Karpas-422 (cell line): Measurements from ENCODE around the gene SEMA4B. TPM values are rescaled to one million over a fixed set of nuclear protein-coding genes. Genes with fewer than 3 reads are reported as not detected.

ENCODE experiments used
- DNase-seq: peaks from one replicate; pipeline ENCODE4 v3.0.0-alpha.2; 2015
- H2AFZ ChIP-seq: fragments of 200-600 bp; sonication (generic); 2 replicates; pipeline ENCODE4 v1.6.1; 2014; ENCODE audit warnings: antibody characterized with exemption, low read length, mixed read lengths
- H3K27ac ChIP-seq: fragments of 200-600 bp; sonication (generic); 2 replicates; pipeline ENCODE4 v1.5.1; 2014; ENCODE audit warnings: mild to moderate bottlenecking, low read length, moderate library complexity
- H3K27me3 ChIP-seq: fragments of 200-600 bp; sonication (generic); 2 replicates; pipeline ENCODE4 v1.6.1; 2014; ENCODE audit warnings: low read length, mixed read lengths
- H3K36me3 ChIP-seq: fragments of 200-600 bp; sonication (generic); 2 replicates; pipeline ENCODE4 v1.6.1; 2014; ENCODE audit warnings: low read length, mixed read lengths; ENCODE audit not compliant: insufficient read depth
- H3K4me1 ChIP-seq: fragments of 200-600 bp; sonication (generic); 2 replicates; pipeline ENCODE4 v1.6.1; 2014; ENCODE audit warnings: mild to moderate bottlenecking, low read length, mixed read lengths
- H3K4me2 ChIP-seq: fragments of 200-600 bp; sonication (generic); 2 replicates; pipeline ENCODE4 v1.6.1; 2014; ENCODE audit warnings: low read length, low read depth, mild to moderate bottlenecking; ENCODE audit not compliant: poor library complexity, severe bottlenecking
- H3K4me3 ChIP-seq: fragments of 200-600 bp; sonication (generic); 2 replicates; pipeline ENCODE4 v1.5.1; 2014; ENCODE audit warnings: mild to moderate bottlenecking, antibody characterized with exemption, low read length, mixed read lengths
- H3K79me2 ChIP-seq: fragments of 200-600 bp; sonication (generic); 2 replicates; pipeline ENCODE4 v1.6.1; 2014; ENCODE audit warnings: mild to moderate bottlenecking, low read length, mixed read lengths
- H3K9ac ChIP-seq: fragments of 200-600 bp; sonication (generic); 2 replicates; pipeline ENCODE4 v1.6.0; 2014; ENCODE audit warnings: low read length
- H3K9me2 ChIP-seq: fragments of 200-600 bp; sonication (generic), shearing (Covaris generic); replicated peaks from 2 replicates; pipeline ENCODE4 v1.6.0; 2014; ENCODE audit warnings: mild to moderate bottlenecking, low read length, moderate library complexity; ENCODE audit not compliant: insufficient read depth
- H3K9me3 ChIP-seq: fragments of 300-700, 200-600 bp; sonication (generic); 2 replicates; pipeline ENCODE4 v1.6.1; 2014; ENCODE audit warnings: low read length, mixed read lengths
- H4K20me1 ChIP-seq: fragments of 200-600 bp; sonication (generic); 2 replicates; pipeline ENCODE4 v1.6.1; 2014; ENCODE audit warnings: mild to moderate bottlenecking, antibody characterized with exemption, low read length, low read depth; ENCODE audit not compliant: insufficient read depth
- total RNA-seq: library from RNA; depleted of rRNA; stranded (reverse); fragments of >200 nt; shearing (Covaris generic); gene quantifications from 2 replicates; pipeline ENCODE4 v1.2.3, GENCODE V29; 2014; ENCODE audit warnings: low replicate concordance; rRNA removed

Gene SEMA4B
- 40.4 and 65.1 TPM in 2 replicates for total RNA-seq

- H3K9me2 ChIP-seq: no peaks in the 10 kb centered on the region
- no peaks in the 10 kb centered on the region for H3K9me3 ChIP-seq
- 0 out of 2 replicates have a peak within 1 kb of the TSS, but pooled peaks have one; percentile 34 for H2AFZ ChIP-seq
- peak within 1 kb of the TSS; percentile 74 for H3K4me2 ChIP-seq
- no peaks in the 10 kb centered on the region for H3K36me3 ChIP-seq
- H4K20me1 ChIP-seq: no peaks in the 10 kb centered on the region; the same call in 1 of the 2 replicates
- H3K4me3 ChIP-seq: peak within 1 kb of the TSS; percentile 90
- peaks cover 50% of the 10 kb centered on the region for H3K79me2 ChIP-seq
- H3K9ac ChIP-seq: peak within 1 kb of the TSS; percentile 89
- H3K4me1 ChIP-seq: peaks cover 62% of the 10 kb centered on the region
- peak; percentile 92 for DNase-seq
- peak within 1 kb of the TSS; percentile 72 for H3K27ac ChIP-seq
- no peaks in the 10 kb centered on the region for H3K27me3 ChIP-seq
Observed at GRCh38 chr15:90201130-90201943, at the start of gene SEMA4B. Gene SEMA4B (plus strand): TSS chr15:90201330. CDS start chr15:90201579, 249 bp downstream.

- H3K79me2 ChIP-seq: no peaks in the 10 kb centered on the region
- H3K27me3 ChIP-seq: no peaks in the 10 kb centered on the region
- no peaks in the 10 kb centered on the region for H3K9me2 ChIP-seq
- no peak overlapping the region for H2AFZ ChIP-seq
- no peak overlapping the region for H3K9ac ChIP-seq
- no peaks in the 10 kb centered on the region for H3K4me1 ChIP-seq
- no peaks in the 10 kb centered on the region for H4K20me1 ChIP-seq
- DNase-seq: no peak
- H3K4me2 ChIP-seq: no peak overlapping the region
- H3K36me3 ChIP-seq: no peaks in the 10 kb centered on the region
- no peaks in the 10 kb centered on the region for H3K9me3 ChIP-seq
- no peak overlapping the region for H3K4me3 ChIP-seq
- no peak overlapping the region for H3K27ac ChIP-seq
Observed at GRCh38 chr15:90151989-90152645, 49.0 kb upstream of the SEMA4B start.

GRCh38 chr15:90153658-90154057 lies 47.5 kb upstream of the SEMA4B start:
- Histone ChIP-seq H3K27ac (no peak overlapping the region), H3K79me2 (no peaks in the 10 kb centered on the region), H3K4me3 (no peak overlapping the region), H3K36me3 (no peaks in the 10 kb centered on the region), H4K20me1 (no peaks in the 10 kb centered on the region), H3K9me3 (no peaks in the 10 kb centered on the region), H3K9me2 (no peaks in the 10 kb centered on the region), H3K4me1 (peaks cover 5% of the 10 kb centered on the region), H3K4me2 (no peak overlapping the region), H3K27me3 (no peaks in the 10 kb centered on the region), H2AFZ (no peak overlapping the region), H3K9ac (no peak overlapping the region)
- no peak for DNase-seq

- Histone ChIP-seq H4K20me1 (no peaks in the 10 kb centered on the region), H3K4me3 (no peak overlapping the region), H3K36me3 (no peaks in the 10 kb centered on the region), H2AFZ (no peak overlapping the region), H3K79me2 (no peaks in the 10 kb centered on the region), H3K27ac (no peak overlapping the region), H3K4me1 (peaks cover 5% of the 10 kb centered on the region), H3K27me3 (no peaks in the 10 kb centered on the region), H3K4me2 (no peak overlapping the region), H3K9me3 (no peaks in the 10 kb centered on the region), H3K9me2 (no peaks in the 10 kb centered on the region), H3K9ac (no peak overlapping the region)
- no peak for DNase-seq
Observed at GRCh38 chr15:90154246-90154645, 46.9 kb upstream of the SEMA4B start.

GRCh38 chr15:90154861-90155626 lies 46.1 kb upstream of the SEMA4B start:
- no peak overlapping the region for H3K9ac ChIP-seq
- no peak overlapping the region for H2AFZ ChIP-seq
- H3K4me2 ChIP-seq: no peak overlapping the region

GRCh38 chr15:90159213-90159612 lies 41.9 kb upstream of the SEMA4B start:
- DNase-seq: no peak
- H2AFZ ChIP-seq: no peak overlapping the region
- no peak overlapping the region for H3K9ac ChIP-seq
- H3K4me3 ChIP-seq: no peak overlapping the region
- H3K4me2 ChIP-seq: no peak overlapping the region
- H3K27ac ChIP-seq: no peak overlapping the region
- H3K4me1 ChIP-seq: peaks cover 15% of the 10 kb centered on the region
- no peaks in the 10 kb centered on the region for H3K79me2 ChIP-seq
- H3K9me2 ChIP-seq: no peaks in the 10 kb centered on the region
- H3K36me3 ChIP-seq: no peaks in the 10 kb centered on the region
- no peaks in the 10 kb centered on the region for H4K20me1 ChIP-seq
- H3K9me3 ChIP-seq: no peaks in the 10 kb centered on the region
- no peaks in the 10 kb centered on the region for H3K27me3 ChIP-seq

More at GRCh38 chr15:90154861-90155626, 46.1 kb upstream of the SEMA4B start:
- Histone ChIP-seq H3K27me3 (no peaks in the 10 kb centered on the region), H3K9me2 (no peaks in the 10 kb centered on the region), H4K20me1 (no peaks in the 10 kb centered on the region), H3K79me2 (no peaks in the 10 kb centered on the region), H3K4me1 (peaks cover 5% of the 10 kb centered on the region), H3K9me3 (no peaks in the 10 kb centered on the region), H3K36me3 (no peaks in the 10 kb centered on the region), H3K4me3 (no peak overlapping the region), H3K27ac (no peak overlapping the region)
- no peak for DNase-seq

- Histone ChIP-seq H3K9me3 (no peaks in the 10 kb centered on the region), H3K9ac (no peak overlapping the region), H3K4me2 (no peak overlapping the region), H3K36me3 (no peaks in the 10 kb centered on the region), H3K4me3 (no peak overlapping the region), H3K9me2 (no peaks in the 10 kb centered on the region), H3K27ac (no peak overlapping the region), H3K79me2 (no peaks in the 10 kb centered on the region), H3K4me1 (peaks cover 19% of the 10 kb centered on the region), H2AFZ (no peak overlapping the region), H3K27me3 (no peaks in the 10 kb centered on the region), H4K20me1 (no peaks in the 10 kb centered on the region)
- no peak for DNase-seq
Observed at GRCh38 chr15:90160781-90161727, 40.1 kb upstream of the SEMA4B start.
